ENCODE measurements around the gene LCA5L. TPM values are rescaled to one million over a fixed set of nuclear protein-coding genes. Genes with fewer than 3 reads are reported as not detected.

The LCA5L gene
- total RNA-seq, 4 donors from 2014 or later, result 0.26 to 4.1 (median 2.2) TPM; not detected in 1

- Histone ChIP-seq H3K36me3 (no peaks in the 10 kb centered on the region), H3K27ac (no peak overlapping the region), H3K4me3 (no peak overlapping the region), H3K9me3 (no peaks in the 10 kb centered on the region), H3K4me1 (no peaks in the 10 kb centered on the region), H3K27me3 (no peaks in the 10 kb centered on the region)
- DNase-seq, result no peak
- intact Hi-C loops (cut with DNase I; ENCODE audit: low total_unique reads), result no loop called here
- no peak for TF ChIP-seq POLR2A (IDR thresholded peaks at IDR 0.05)
- TF ChIP-seq, protein P1, sequence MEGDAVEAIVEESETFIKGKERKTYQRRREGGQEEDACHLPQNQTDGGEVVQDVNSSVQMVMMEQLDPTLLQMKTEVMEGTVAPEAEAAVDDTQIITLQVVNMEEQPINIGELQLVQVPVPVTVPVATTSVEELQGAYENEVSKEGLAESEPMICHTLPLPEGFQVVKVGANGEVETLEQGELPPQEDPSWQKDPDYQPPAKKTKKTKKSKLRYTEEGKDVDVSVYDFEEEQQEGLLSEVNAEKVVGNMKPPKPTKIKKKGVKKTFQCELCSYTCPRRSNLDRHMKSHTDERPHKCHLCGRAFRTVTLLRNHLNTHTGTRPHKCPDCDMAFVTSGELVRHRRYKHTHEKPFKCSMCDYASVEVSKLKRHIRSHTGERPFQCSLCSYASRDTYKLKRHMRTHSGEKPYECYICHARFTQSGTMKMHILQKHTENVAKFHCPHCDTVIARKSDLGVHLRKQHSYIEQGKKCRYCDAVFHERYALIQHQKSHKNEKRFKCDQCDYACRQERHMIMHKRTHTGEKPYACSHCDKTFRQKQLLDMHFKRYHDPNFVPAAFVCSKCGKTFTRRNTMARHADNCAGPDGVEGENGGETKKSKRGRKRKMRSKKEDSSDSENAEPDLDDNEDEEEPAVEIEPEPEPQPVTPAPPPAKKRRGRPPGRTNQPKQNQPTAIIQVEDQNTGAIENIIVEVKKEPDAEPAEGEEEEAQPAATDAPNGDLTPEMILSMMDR (IDR thresholded peaks at IDR 0.05), result no peak
Observed at GRCh38 chr21:39366563-39366962, 79.0 kb downstream of the LCA5L start.

DNA sequence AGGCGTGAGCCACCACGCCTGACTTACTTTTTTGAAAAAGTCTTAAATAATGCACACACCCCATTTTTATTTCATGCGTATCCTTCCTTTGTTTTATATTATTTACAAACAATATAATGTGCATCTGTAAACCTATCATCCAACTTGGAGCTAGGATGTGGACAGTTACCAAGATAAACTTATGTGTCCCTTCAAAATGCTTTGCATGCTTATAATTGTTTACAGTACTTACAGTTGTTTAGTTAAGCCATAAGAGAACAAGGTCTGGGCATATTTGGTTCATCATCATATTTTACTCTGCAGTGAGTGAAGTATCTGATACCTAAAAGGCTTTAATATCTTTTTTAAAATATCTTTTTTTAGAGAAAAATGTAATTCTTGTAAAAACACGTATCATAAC is 80.6 kb downstream of the LCA5L start:
- TF ChIP-seq, protein P1 (IDR thresholded peaks at IDR 0.05), result no peak
- no peak for TF ChIP-seq POLR2A (IDR thresholded peaks at IDR 0.05)
- no peaks in the 10 kb centered on the region for H3K36me3 ChIP-seq
- no peak overlapping the region for H3K4me3 ChIP-seq
- no peaks in the 10 kb centered on the region for H3K4me1 ChIP-seq
- no peak overlapping the region for H3K27ac ChIP-seq
- no peak for DNase-seq
- H3K9me3 ChIP-seq, result no peaks in the 10 kb centered on the region
- intact Hi-C loops (cut with DNase I; ENCODE audit: low total_unique reads), result no loop called here
- H3K27me3 ChIP-seq, result no peaks in the 10 kb centered on the region

DNA sequence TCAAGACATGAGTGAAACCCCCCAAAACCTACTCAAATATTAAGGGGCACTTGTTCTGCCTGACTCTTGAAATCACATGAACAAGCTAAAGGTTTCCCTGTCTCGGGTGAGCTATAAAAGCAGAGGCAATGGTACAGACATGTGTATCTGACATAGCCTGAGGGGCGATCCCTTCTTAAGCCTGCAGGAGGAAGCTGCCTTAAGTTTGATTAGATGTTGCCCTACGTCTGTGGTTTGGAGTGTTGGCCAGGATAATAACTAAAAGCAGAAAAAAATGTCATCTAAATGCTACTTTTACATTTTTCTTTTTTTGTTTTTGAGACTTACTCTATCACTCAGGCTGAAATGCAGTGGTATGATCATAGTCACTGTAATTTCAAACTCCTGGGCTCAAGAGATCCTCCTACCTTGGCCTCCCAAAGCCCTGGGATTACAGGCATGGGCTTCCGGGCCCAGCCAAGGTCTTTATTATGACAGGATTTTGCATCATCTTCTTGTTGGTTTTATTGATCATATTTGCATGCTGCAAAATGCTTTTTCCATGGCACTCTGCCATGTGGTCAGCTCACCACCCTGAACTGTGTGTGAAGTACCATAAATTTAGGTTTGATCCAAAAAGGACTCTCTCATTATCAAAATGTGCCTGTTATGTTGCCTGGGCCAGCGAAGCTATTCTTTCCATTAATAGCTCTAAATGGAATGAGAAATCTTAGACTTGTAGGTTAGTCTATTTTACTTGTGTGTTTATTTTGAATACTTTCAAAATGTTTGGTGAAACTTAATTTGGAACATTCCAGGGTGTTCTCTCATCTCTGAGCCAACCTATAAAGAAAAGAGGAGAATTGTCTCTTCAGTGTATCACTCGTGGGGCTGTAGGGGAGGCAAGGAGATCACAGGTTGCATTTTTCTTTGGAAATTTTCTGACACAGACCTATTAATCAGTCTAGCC is 81.7 kb downstream of the LCA5L start:
- TF ChIP-seq, protein P1 (IDR thresholded peaks at IDR 0.05), result no peak
- no peak for TF ChIP-seq POLR2A (IDR thresholded peaks at IDR 0.05)
- no peak overlapping the region for H3K4me3 ChIP-seq
- no peak overlapping the region for H3K27ac ChIP-seq
- no peak for DNase-seq
- H3K4me1 ChIP-seq, result no peaks in the 10 kb centered on the region
- intact Hi-C loops (cut with DNase I; ENCODE audit: low total_unique reads), result no loop called here
- H3K36me3 ChIP-seq, result no peaks in the 10 kb centered on the region
- H3K9me3 ChIP-seq, result no peaks in the 10 kb centered on the region
- H3K27me3 ChIP-seq, result no peaks in the 10 kb centered on the region

DNA sequence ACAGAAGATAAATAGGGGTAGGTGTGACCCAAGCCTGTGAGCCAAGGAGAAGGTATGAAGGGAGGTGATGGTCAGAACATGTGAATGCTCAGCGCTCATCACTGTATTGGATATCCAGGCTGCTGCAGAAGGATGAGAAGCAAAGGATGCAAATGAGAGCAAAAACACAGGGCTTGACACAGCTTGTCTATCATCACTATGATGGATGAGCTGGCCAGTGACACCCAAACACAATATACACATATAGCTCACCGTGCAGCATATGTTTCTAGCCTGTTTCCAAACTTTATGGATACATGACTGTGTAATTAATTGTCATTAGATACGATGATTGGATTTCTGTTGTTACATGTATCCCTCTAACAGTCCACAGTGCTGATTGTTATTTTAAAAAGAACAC is 82.8 kb downstream of the LCA5L start:
- Histone ChIP-seq H3K4me1 (no peaks in the 10 kb centered on the region), H3K27me3 (no peaks in the 10 kb centered on the region), H3K27ac (no peak overlapping the region), H3K9me3 (no peaks in the 10 kb centered on the region), H3K4me3 (no peak overlapping the region), H3K36me3 (no peaks in the 10 kb centered on the region)
- intact Hi-C loops (cut with DNase I; ENCODE audit: low total_unique reads), result no loop called here
- no peak for DNase-seq
- TF ChIP-seq POLR2A (IDR thresholded peaks at IDR 0.05), result no peak
- TF ChIP-seq, protein P1 (IDR thresholded peaks at IDR 0.05), result no peak

GRCh38 chr21:39359382-39359781 is 86.2 kb downstream of the LCA5L start:
- no peaks in the 10 kb centered on the region for H3K36me3 ChIP-seq
- H3K4me1 ChIP-seq, result no peaks in the 10 kb centered on the region
- no peaks in the 10 kb centered on the region for H3K27me3 ChIP-seq
- no peak for DNase-seq
- no peaks in the 10 kb centered on the region for H3K9me3 ChIP-seq
- H3K4me3 ChIP-seq, result no peak overlapping the region
- no peak overlapping the region for H3K27ac ChIP-seq
- intact Hi-C loops (cut with DNase I; ENCODE audit: low total_unique reads), result no loop called here
- TF ChIP-seq, protein P1 (IDR thresholded peaks at IDR 0.05), result no peak
- TF ChIP-seq POLR2A (IDR thresholded peaks at IDR 0.05), result no peak

All from uterus (tissue), 4 donors.